ENCODE data around the gene ANKZF1.
A peak's percentile ranks its signal among the peaks of the same experiment; 100 is the strongest.
"Not testable (repeated sequence)": the region's sequence is repeated elsewhere in the genome, so short reads cannot be mapped to it uniquely, and the experiment has no call there.

Gene ANKZF1, protein sequence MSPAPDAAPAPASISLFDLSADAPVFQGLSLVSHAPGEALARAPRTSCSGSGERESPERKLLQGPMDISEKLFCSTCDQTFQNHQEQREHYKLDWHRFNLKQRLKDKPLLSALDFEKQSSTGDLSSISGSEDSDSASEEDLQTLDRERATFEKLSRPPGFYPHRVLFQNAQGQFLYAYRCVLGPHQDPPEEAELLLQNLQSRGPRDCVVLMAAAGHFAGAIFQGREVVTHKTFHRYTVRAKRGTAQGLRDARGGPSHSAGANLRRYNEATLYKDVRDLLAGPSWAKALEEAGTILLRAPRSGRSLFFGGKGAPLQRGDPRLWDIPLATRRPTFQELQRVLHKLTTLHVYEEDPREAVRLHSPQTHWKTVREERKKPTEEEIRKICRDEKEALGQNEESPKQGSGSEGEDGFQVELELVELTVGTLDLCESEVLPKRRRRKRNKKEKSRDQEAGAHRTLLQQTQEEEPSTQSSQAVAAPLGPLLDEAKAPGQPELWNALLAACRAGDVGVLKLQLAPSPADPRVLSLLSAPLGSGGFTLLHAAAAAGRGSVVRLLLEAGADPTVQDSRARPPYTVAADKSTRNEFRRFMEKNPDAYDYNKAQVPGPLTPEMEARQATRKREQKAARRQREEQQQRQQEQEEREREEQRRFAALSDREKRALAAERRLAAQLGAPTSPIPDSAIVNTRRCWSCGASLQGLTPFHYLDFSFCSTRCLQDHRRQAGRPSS

DNA sequence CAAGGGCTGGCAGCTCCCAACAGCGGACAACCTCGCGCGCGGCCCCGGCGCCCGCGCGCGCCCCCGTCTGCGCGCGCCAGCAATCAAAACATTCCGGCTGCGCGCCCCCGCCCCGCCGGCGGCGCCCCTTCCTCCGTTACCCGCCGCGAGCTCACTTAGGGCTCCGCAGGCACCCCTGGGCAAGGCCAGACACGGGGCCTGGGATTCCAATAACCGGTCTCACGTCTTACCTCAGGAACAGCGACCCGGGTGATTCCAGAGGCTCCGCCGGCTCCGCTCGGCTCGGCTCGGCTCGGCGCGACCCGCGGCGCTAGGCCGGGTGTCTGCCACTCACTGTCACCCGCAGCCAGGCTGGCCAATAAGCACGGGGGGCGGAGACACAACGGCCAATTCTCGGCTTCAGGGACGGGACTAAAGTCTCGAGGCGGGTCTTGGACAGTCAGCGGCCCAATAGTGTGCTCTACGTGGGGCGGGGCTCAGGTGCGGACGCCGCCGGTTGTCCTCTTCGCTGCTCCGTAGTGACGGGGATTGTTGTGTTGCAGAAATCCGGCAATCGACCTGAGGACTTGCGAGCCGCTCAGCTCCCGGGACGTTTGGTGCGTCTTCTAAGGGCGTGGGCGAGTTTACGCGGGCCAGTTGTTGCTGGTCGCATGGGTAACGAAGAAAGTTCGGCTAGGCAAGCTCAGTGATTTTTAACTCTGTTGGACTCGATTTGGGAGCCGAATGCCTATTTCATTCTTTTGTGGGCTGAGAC lies at the start of gene ANKZF1, which contains the start of gene ATG9A:
ANKZF1 (plus strand) TSS at position 502 of the 754 bp plus-strand sequence. CDS start 452 bp downstream, outside the sequence.
ATG9A (minus strand) TSS at position 332 of the 754 bp plus-strand sequence. CDS start 1,612 bp downstream, outside the sequence.
- DNase-seq (ENCODE audit: low read depth in 2 of 2): peak; percentile 95 to 97

DNA sequence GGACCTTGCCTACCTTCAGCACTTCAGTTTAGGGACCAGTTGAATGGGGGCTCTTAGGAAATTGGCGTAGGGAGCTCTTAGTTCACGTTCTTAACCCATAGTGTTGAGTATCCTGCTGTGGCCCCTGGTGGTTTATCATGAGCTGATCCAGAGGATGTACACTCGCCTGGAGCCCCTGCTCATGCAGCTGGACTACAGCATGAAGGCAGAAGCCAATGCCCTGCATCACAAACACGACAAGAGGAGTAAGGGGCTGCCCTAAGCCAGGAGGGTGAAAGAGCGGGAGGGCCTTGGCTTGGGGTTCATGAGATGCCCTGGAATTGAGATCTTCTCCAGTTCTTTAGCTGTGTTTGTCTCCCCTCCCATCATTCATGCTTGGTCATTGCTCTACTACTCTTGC lies 48.6 kb upstream of the ANKZF1 start:
- no peak for DNase-seq (ENCODE audit: low read depth in 2 of 2)

DNA sequence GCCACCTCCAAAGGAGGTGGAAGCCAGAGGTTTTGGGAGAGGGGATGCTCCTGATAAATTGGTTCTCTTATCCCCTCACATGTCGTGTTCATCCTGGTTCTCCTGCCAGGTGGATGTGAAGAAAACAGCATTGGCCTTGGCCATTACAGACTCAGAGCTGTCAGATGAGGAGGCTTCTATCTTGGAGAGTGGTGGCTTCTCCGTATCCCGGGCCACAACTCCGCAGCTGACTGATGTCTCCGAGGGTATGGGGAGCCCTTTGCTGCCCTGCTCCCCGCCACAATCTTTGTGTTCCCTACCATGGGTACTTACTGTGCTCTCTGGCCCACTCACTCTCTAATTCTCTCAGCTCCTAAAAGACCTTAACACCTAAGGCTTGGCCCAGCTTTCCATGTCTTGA lies 48.1 kb upstream of the ANKZF1 start:
- DNase-seq (ENCODE audit: low read depth in 2 of 2): no peak

DNA sequence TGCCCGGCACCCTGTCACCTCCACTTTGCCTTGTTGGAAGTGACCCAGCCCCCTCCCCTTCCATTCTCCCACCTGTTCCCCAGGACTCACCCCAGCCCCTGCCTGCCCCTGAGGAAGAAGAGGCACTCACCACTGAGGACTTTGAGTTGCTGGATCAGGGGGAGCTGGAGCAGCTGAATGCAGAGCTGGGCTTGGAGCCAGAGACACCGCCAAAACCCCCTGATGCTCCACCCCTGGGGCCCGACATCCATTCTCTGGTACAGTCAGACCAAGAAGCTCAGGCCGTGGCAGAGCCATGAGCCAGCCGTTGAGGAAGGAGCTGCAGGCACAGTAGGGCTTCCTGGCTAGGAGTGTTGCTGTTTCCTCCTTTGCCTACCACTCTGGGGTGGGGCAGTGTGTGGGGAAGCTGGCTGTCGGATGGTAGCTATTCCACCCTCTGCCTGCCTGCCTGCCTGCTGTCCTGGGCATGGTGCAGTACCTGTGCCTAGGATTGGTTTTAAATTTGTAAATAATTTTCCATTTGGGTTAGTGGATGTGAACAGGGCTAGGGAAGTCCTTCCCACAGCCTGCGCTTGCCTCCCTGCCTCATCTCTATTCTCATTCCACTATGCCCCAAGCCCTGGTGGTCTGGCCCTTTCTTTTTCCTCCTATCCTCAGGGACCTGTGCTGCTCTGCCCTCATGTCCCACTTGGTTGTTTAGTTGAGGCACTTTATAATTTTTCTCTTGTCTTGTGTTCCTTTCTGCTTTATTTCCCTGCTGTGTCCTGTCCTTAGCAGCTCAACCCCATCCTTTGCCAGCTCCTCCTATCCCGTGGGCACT lies 47.1 kb upstream of the ANKZF1 start:
- no peak for DNase-seq (ENCODE audit: low read depth in 2 of 2)

DNA sequence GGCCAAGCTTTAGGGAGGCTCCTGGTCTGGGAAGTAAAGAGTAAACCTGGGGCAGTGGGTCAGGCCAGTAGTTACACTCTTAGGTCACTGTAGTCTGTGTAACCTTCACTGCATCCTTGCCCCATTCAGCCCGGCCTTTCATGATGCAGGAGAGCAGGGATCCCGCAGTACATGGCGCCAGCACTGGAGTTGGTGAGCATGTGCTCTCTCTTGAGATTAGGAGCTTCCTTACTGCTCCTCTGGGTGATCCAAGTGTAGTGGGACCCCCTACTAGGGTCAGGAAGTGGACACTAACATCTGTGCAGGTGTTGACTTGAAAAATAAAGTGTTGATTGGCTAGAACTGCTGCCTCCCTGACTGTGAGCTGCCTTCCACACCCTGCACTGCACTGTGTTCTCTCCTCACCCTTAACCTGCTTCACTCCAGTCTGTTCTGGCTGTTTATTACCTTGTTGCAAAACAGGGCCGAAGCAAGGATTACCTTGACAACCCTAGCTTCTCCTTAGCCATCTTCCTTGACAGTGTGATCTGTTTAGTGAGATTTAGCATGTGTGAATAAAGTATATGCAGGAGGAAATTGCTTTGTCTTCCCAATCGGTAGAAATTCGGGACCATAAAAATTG lies 46.3 kb upstream of the ANKZF1 start:
- no peak for DNase-seq (ENCODE audit: low read depth in 2 of 2)

DNA sequence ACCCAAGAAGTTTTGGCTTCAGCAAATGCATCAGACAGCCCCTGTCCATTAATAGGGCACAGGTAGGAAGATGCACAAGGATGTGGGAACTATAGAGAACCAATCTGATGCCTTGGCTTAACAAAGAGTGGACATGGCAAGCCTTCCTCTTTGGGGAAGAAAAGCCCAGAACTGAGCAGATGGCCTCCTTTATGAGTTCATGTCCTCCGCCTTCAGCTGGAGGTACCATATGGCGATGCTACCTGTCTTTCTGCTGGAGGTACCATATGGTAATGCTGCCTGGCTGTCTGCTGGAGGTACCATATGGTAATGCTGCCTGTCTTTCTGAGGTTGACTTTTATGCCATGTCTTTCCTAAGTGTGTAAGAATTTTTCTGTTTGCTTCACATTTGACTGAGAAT lies 45.5 kb upstream of the ANKZF1 start:
- no peak for DNase-seq (ENCODE audit: low read depth in 2 of 2)

DNA sequence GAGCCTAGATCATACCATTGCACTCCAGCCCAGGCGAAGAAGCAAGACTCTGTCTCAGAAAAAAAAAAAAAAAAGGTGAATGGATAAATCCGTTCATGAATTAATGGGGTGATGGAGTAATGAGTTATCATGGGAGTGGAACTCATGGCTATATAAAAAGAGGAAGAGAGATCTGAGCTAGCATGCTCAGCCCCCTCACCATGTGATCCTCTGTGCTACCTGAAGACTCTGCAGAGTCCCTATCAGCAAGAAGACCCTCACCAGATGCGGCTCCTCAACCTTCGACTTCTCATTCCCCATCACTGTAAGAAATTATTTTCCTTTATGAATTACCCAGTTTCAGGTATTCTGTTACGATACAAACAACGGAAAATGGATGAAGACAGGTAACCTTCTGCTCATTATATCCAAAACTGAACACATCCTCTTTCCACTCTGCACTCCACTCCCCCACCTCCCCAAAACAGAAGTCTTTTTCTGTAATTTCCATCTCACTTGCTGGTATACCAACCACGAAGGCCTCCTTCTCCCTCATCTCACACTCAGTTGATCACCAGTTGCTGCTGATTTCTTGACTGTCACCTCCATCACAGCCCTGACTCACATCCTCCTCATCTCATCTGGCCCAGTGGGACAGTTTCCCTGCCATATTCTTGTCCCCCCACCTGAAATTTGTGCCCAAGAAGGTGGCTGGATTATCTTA lies 42.7 kb upstream of the ANKZF1 start:
- DNase-seq (ENCODE audit: low read depth in 2 of 2): no peak

DNA sequence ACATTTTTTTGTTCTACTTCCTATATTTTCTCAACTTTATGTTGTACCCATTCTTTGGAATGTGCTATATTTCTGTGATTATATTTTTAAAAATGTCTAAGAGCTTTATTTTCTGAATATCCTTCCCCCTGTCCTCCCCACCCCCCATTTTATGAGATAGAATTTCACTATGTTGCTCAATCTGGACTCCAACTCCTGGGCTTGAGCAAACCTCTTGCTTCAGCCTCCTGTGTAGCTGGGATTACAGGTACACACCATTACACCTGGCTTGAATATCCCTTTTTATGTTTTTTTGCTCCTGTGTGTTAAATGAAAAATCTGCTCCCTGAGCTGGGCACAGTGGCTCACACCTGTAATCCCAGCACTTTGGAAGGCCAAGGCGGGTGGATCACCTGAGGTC lies 32.2 kb upstream of the ANKZF1 start:
- DNase-seq (ENCODE audit: low read depth in 2 of 2): no peak

DNA sequence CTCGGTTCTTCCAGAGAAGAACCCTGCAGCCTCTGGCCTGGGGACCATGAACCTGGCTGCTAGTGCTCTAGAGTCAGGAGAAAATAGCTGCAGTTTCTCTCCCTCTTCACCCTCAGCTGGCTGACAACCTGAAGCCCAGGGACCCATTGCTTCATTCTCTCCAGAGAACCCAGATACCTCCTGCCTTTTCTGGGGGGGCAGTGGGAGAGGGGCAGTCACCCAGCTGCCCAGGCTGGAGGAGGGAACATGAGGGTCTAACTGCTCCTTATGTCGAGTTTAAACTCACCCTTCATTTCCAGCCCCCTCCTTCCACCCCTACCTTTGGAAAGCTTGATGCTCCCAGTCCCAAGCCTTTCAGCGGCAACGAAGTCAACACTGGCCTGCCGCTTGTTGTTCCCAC lies 30.6 kb upstream of the ANKZF1 start:
- no peak for DNase-seq (ENCODE audit: low read depth in 2 of 2)

DNA sequence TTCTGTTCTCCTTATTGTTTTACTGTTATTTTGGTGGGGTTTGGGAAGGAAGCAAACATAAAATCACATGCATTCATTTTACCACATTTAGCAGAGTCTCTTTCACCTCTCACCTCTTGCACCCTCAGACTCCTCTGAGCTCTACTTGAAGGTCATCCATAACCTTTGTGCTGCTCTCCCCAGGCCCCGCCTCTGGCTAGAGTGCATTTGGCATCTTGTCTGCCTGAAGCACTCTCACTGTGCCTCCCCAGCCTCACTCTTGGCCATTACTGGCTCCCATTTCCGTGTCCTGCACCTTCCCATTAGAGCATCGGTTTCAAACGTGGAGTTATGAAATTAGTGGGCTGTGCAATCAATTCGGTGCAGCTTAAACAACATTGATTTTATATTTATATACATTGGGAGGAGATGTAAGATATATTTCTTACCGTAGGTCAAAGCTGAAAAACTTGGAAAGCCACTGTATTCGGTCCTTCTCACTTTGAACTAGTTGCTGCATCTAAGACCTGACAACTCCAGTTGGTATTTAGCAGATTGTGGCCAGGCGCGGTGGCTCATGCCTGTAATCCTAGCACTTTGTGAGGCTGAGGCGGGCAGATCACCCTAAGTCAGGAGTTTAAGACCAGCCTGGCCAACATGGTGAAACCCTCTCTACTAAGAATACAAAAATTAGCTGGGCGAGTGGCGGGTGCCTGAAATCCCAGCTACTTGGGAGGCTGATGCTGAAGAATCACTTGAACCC lies 30.0 kb upstream of the ANKZF1 start:
- no peak for DNase-seq (ENCODE audit: low read depth in 2 of 2)

DNA sequence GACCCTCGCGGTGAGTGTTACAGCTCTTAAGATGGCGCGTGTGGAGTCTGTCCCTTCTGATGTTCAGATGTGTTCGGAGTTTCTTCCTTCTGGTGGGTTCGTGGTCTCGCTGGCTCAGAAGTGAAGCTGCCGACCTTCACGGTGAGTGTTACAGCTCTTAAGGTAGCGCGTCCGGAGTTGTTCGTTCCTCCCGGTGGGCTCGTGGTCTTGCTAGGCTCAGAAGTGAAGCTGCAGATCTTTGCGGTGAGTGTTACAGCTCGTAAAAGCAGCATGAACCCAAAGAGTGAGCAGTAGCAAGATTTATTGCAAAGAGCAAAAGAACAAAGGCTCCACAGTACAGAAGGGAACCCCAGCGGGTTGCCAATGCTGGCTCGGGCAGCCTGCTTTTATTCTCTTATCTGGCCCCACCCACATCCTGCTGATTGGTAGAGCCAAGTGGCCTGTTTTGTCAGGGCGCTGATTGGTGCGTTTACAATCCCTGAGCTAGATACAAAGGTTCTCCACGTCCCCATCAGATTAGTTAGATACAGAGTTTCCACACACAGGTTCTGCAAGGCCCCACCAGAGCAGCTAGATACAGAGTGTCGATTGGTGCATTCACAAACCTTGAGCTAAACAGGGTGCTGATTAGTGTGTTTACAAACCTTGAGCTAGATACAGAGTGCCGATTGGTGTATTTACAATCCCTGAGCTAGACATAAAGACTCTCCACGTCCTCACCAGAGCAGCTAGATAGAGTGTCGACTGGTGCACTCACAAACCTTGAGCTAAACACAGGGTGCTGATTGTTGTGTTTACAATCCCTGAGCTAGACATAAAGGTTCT lies 28.9 kb upstream of the ANKZF1 start:
- not testable (repeated sequence) for DNase-seq (ENCODE audit: low read depth in 2 of 2)

DNA sequence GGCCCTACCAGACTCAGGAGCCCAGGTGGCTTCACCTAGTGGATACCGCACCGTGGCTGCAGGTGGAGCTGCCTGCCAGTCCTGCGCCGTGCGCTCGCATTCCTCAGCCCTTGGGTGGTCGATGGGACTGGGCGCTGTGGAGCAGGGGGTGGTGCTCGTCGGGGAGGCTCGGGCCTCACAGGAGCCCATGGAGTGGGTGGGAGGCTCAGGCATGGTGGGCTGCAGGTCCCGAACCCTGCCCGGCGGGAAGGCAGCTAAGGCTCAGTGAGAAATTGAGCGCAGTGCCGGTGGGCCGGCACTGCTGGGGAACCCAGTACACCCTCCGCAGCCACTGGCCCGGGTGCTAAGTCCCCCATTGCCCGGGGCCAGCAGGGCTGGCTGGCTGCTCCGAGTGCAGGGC lies 28.3 kb upstream of the ANKZF1 start:
- not testable (repeated sequence) for DNase-seq (ENCODE audit: low read depth in 2 of 2)

DNA sequence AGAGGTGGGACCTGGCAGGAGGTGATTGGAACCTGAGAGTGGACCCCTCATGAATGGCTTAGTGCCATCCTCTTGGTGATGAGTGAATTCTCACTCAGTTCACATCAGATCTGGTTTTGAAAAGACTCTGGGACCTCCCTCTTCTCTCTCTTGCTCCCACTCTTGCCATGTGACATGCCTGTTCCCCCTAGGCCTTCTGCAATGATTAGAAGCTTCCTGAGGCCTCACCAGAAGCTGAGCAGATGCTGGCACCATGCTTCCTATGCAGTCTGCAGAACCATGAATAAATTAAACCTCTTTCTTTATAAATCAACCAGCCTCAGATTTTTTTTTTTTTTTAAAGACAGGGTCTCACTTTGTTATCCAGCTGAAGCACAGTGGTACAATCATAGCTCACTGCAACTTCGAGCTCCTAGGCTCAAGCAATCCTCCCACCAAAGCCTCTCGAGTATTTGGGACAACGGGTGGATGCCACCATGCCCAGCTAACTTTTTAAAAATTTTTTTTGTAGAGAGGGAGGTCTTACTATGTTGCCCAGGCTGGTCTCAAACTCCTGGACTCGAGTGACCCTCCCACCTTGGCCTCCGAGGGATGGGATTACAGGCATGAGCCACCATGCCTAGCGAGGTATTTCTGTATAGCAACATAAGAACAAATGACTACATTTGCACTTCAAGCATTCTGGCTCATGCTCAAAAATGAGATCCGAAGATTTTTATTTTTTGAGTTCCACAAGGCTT lies 25.0 kb upstream of the ANKZF1 start:
- DNase-seq (ENCODE audit: low read depth in 2 of 2): no peak

DNA sequence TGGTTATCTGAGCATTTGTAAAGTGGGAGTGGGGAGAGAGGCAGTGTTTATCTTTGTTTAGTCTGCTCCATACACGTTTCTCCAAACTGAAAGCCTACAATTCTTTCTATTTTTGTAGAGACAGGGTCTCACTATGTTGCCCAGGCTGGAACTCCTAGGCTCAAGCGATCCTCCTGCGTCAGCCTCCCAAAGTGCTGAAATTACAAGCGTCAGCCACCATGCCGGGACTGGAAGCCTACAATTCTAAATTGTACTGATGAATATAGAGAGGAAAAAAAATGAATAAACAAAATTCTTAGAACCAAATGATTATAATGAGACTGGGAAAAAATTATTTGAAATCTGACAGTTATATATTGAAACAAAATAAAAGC lies 24.5 kb upstream of the ANKZF1 start:
- no peak for DNase-seq (ENCODE audit: low read depth in 2 of 2)

DNA sequence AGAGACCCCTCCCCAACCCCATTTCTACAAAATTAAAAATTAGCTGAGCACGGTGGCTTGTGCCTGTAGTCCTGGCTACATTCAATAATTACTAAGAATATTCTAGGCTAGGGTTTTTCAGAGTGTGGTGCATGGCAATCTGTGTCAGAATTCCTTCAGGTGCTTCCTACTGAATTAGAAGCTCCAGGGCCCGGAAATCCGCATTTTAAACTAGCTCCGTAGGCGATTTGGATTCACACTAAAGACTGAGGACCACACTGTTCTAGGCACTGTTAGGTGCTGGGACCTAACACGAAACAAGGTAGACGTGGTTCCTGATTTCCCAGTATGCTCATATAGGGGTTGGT lies 23.7 kb upstream of the ANKZF1 start:
- DNase-seq (ENCODE audit: low read depth in 2 of 2): no peak

DNA sequence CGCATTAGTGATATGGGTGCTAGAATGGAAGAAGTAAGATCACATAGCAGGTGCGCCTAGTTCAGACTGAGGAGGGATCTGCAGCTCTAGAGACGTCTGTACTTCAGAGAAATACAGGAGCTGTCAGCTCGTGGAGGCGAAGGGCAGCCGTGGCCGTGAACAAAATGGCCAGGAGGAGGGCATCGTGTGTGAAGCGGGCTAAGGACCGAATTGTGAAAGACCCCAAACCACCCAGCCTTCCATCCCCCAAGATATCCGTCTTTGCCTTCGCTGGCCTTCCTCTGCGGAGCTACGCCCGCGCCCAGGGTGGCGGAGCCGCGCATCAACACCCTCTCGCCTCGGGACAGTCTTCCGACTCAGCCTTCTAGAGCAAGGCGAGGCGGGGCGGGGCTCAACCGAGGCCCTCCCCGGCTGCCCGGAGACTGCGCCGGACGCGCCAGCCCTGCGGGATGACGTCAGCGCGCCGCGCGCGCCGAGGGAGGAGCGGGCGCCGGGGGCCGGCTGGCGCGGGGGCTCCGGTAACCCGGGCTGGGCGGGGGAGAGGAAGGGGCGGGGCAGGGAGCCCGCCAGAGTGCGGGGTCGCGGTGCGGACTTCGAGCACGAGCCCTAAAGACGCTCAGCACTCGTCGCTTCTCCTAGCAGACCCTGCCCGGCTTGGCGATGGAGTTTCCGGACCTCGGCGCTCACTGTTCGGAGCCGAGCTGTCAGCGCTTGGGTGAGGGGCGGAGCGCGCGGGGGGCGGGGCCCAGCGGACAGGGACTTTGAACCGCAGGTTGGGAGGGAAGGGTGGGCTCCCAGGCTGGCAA lies 23.1 kb upstream of the ANKZF1 start, which contains the start of gene ZFAND2B:
ZFAND2B (plus strand) TSS at position 455 of the 806 bp plus-strand sequence; CDS start at position 661, 206 bp downstream.
- DNase-seq (ENCODE audit: low read depth in 2 of 2): peak; percentile 91 to 93

All from activated CD4-positive, alpha-beta T cell treated with anti-CD3 and anti-CD28 coated beads for 24 hours (primary cell).